HEK293T (cell line): ENCODE results near the gene CLN6.

ENCODE experiments used
- BHLHE40 ChIP-seq: fragments of 450-650 bp; IDR thresholded peaks from 2 replicates; pipeline ENCODE4 v1.6.1; 2016; ENCODE audit warnings: mild to moderate bottlenecking, moderate library complexity, borderline replicate concordance
- ELF4 ChIP-seq: fragments of 450-650 bp; IDR thresholded peaks from 2 replicates; pipeline ENCODE4 v1.6.1; 2017; ENCODE audit warnings: antibody characterized with exemption
- FOXA1 ChIP-seq: fragments of 450-650 bp; IDR thresholded peaks from 2 replicates; pipeline ENCODE4 v1.6.1; 2016; ENCODE audit warnings: mild to moderate bottlenecking
- FOXM1 ChIP-seq: fragments of 450-650 bp; IDR thresholded peaks from 2 replicates; pipeline ENCODE4 v1.6.1; 2017; ENCODE audit warnings: mild to moderate bottlenecking, borderline replicate concordance
- HDGF ChIP-seq: fragments of 450-650 bp; IDR thresholded peaks from 2 replicates; pipeline ENCODE4 v1.6.1; 2017; ENCODE audit warnings: antibody characterized with exemption, borderline replicate concordance
- L3MBTL2 ChIP-seq: fragments of 450-650 bp; conservative IDR thresholded peaks from 2 replicates; pipeline ENCODE4 v1.6.1; 2016; ENCODE audit warnings: mild to moderate bottlenecking
- NFRKB ChIP-seq: fragments of 450-650 bp; IDR thresholded peaks from 2 replicates; pipeline ENCODE4 v1.6.1; 2016; ENCODE audit warnings: mild to moderate bottlenecking, moderate library complexity
- SP1 ChIP-seq: fragments of 450-650 bp; IDR thresholded peaks from 2 replicates; pipeline ENCODE4 v1.6.1; 2017
- ZNF384 ChIP-seq: fragments of 450-650 bp; IDR thresholded peaks from 2 replicates; pipeline ENCODE4 v1.6.1; 2016

DNA sequence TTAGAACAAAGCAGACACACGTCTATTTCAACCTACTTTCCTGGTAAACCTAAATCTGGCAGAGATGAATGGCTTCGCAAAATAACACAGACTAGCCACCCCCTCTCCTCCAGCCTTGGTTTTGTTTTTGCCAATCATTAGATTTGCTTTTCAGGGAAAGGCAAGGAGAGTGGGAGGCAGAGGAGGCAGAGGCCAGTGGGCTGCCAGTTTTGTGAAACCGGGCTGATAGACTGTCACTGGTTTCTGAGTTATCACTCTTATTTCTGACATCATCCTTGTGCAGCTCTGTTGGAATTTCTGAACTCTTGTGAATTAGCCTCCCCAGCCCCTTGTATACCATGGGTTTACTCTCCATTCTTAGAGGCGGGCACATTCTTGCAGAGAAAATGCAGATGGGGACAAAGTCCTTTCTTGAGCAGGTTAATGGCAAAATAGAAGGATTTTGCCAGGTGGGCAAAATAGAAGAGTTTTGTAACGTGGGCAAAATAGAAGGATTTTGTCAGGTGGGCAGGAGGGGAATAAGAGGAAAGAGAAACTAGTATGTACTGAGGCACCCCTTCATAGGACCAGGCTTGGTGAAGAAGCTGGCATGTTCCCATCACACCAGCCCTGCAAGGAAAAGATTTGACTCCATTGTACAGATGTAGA is 44.8 kb upstream of the CLN6 start:
- TF ChIP-seq FOXM1 (no peak), L3MBTL2 (no peak), SP1 (no peak), BHLHE40 (no peak), ELF4 (no peak), ZNF384 (no peak), HDGF (no peak), NFRKB (no peak), FOXA1 (no peak)
